Suprapubic skin (tissue), 4 donors: ENCODE measurements around the gene PI4K2B. TPM values are rescaled to one million over a fixed set of nuclear protein-coding genes. Genes with fewer than 3 reads are reported as not detected.
A peak's percentile ranks its signal among the peaks of the same experiment; 100 is the strongest.

Source experiments
- DNase-seq, 2 donors: peaks; one replicate each; pipeline ENCODE4 v3.0.0-alpha.2; 2019; ENCODE audit warnings: low spot score in 2 of 2
- H3K27ac ChIP-seq: fragments of 200-600 bp; sonication (generic); one replicate; pipeline ENCODE4 v1.5.1; 2019
- H3K27me3 ChIP-seq: fragments of 200-600 bp; sonication (generic); one replicate; pipeline ENCODE4 v1.5.1; 2019
- H3K36me3 ChIP-seq: fragments of 200-600 bp; sonication (generic); one replicate; pipeline ENCODE4 v1.5.1; 2019
- H3K4me1 ChIP-seq: fragments of 200-600 bp; sonication (generic); one replicate; pipeline ENCODE4 v1.5.1; 2019
- H3K4me3 ChIP-seq: fragments of 200-600 bp; sonication (generic); one replicate; pipeline ENCODE4 v1.5.1; 2019; ENCODE audit warnings: mild to moderate bottlenecking
- H3K9me3 ChIP-seq: fragments of 200-600 bp; sonication (generic); one replicate; pipeline ENCODE4 v1.5.1; 2019
- CTCF ChIP-seq, 2 donors: fragments of 200-600 bp in 1 of 2; fragments of 450-650 bp in 1 of 2; sonication (generic) in 1 of 2; IDR thresholded peaks; one replicate each; pipeline ENCODE4 v1.5.1; 2016 to 2019; ENCODE audit warnings: antibody characterized with exemption in 2 of 2, mild to moderate bottlenecking in 1 of 2, moderate library complexity in 1 of 2
- EP300 ChIP-seq: sonication (generic); formaldehyde crosslinking; IDR thresholded peaks from one replicate; pipeline ENCODE4 v1.6.1; 2017; ENCODE audit warnings: antibody characterized with exemption
- POLR2A ChIP-seq, 2 donors: fragments of 450-650 bp; IDR thresholded peaks; one replicate each; pipeline ENCODE4 v1.6.1; 2017; ENCODE audit warnings: antibody characterized with exemption in 2 of 2, mild to moderate bottlenecking in 2 of 2, moderate library complexity in 2 of 2
- POLR2AphosphoS5 ChIP-seq, 3 donors: sonication (generic); formaldehyde crosslinking; IDR thresholded peaks; one replicate each; pipeline ENCODE4 v1.6.1; 2017; ENCODE audit warnings: antibody characterized with exemption in 3 of 3
- WGBS: methylation state at CpG from one replicate; pipeline ENCODE4 v1.1.5; 2018; 5-methylcytosine and 5-hydroxymethylcytosine counted together
- total RNA-seq, 4 donors: library from RNA; depleted of rRNA; stranded (reverse); fragments of >200 nt; gene quantifications; one replicate each; pipeline ENCODE4 v1.1.0, GENCODE V29; 2016

Gene PI4K2B
- total RNA-seq, 4 donors from 2014 or later = 13.2 to 21.2 (median 16.3) TPM

- WGBS = 92% methylated on average over 9 of the region's 9 CpGs
- Histone ChIP-seq H3K36me3 (no peaks in the 10 kb centered on the region), H3K9me3 (no peaks in the 10 kb centered on the region), H3K27ac (no peak overlapping the region), H3K27me3 (no peaks in the 10 kb centered on the region), H3K4me3 (no peak overlapping the region), H3K4me1 (peaks cover 7% of the 10 kb centered on the region)
- TF ChIP-seq EP300 (no peak), POLR2A (IDR thresholded peaks at IDR 0.05) (no peak), POLR2AphosphoS5 (IDR thresholded peaks at IDR 0.05) (no peak), CTCF (IDR thresholded peaks at IDR 0.05) (no peak)
- DNase-seq = no peak
Measured at GRCh38 chr4:25302626-25303025, 68.8 kb downstream of the PI4K2B start.

GRCh38 chr4:25303578-25303977 is 69.7 kb downstream of the PI4K2B start:
- Histone ChIP-seq H3K4me1 (peaks cover 7% of the 10 kb centered on the region), H3K27ac (no peak overlapping the region), H3K4me3 (no peak overlapping the region), H3K36me3 (no peaks in the 10 kb centered on the region), H3K9me3 (no peaks in the 10 kb centered on the region), H3K27me3 (no peaks in the 10 kb centered on the region)
- DNase-seq = no peak
- TF ChIP-seq EP300 = no peak
- no peak for TF ChIP-seq POLR2A (IDR thresholded peaks at IDR 0.05)
- TF ChIP-seq POLR2AphosphoS5 (IDR thresholded peaks at IDR 0.05) = no peak
- TF ChIP-seq CTCF (IDR thresholded peaks at IDR 0.05) = no peak
- 83% methylated on average over 3 of the region's 3 CpGs for WGBS

- no peak for DNase-seq
- WGBS = 88% methylated on average over 4 of the region's 4 CpGs
- Histone ChIP-seq H3K4me1 (no peaks in the 10 kb centered on the region), H3K36me3 (no peaks in the 10 kb centered on the region), H3K9me3 (no peaks in the 10 kb centered on the region), H3K27me3 (no peaks in the 10 kb centered on the region), H3K4me3 (no peak overlapping the region), H3K27ac (no peak overlapping the region)
- TF ChIP-seq CTCF (IDR thresholded peaks at IDR 0.05) = no peak
- TF ChIP-seq POLR2AphosphoS5 (IDR thresholded peaks at IDR 0.05) = no peak
- no peak for TF ChIP-seq POLR2A (IDR thresholded peaks at IDR 0.05)
- no peak for TF ChIP-seq EP300
Measured at GRCh38 chr4:25306518-25307057, 72.8 kb downstream of the PI4K2B start.

- no peak overlapping the region for H3K4me3 ChIP-seq
- no peak for TF ChIP-seq EP300
- no peak for TF ChIP-seq POLR2A (IDR thresholded peaks at IDR 0.05)
- no peak for TF ChIP-seq POLR2AphosphoS5 (IDR thresholded peaks at IDR 0.05)
- TF ChIP-seq CTCF (IDR thresholded peaks at IDR 0.05) = no peak
- no peaks in the 10 kb centered on the region for H3K9me3 ChIP-seq
- no peaks in the 10 kb centered on the region for H3K36me3 ChIP-seq
- no peaks in the 10 kb centered on the region for H3K27me3 ChIP-seq
- no peak for DNase-seq
- H3K27ac ChIP-seq = peak overlapping the region; percentile 20
- H3K4me1 ChIP-seq = no peaks in the 10 kb centered on the region
- WGBS = 62% methylated on average over 7 of the region's 7 CpGs
Measured at GRCh38 chr4:25307596-25307995, 73.8 kb downstream of the PI4K2B start.

GRCh38 chr4:25308306-25308705 is 74.5 kb downstream of the PI4K2B start:
- no peak overlapping the region for H3K4me3 ChIP-seq
- no peaks in the 10 kb centered on the region for H3K9me3 ChIP-seq
- H3K4me1 ChIP-seq = peaks cover 3% of the 10 kb centered on the region
- no peaks in the 10 kb centered on the region for H3K27me3 ChIP-seq
- 83% methylated on average over 2 of the region's 2 CpGs for WGBS
- H3K36me3 ChIP-seq = no peaks in the 10 kb centered on the region
- no peak for TF ChIP-seq POLR2AphosphoS5 (IDR thresholded peaks at IDR 0.05)
- no peak for TF ChIP-seq CTCF (IDR thresholded peaks at IDR 0.05)
- TF ChIP-seq EP300 = no peak
- TF ChIP-seq POLR2A (IDR thresholded peaks at IDR 0.05) = no peak
- no peak overlapping the region for H3K27ac ChIP-seq
- no peak for DNase-seq
